Measurements from ENCODE around the gene KANSL1.

KANSL1 gene

GRCh38 chr17:46047398-46047797 is 145.8 kb downstream of the KANSL1 start:
- no peaks in the 10 kb centered on the region for H3K9me3 ChIP-seq (replicated peaks in 1 of 11)
- H3K4me2 ChIP-seq, result no peak overlapping the region
- H3K27ac ChIP-seq, result no peak overlapping the region
- no peak for TF ChIP-seq Cebpa-rat (IDR thresholded peaks at IDR 0.05)
- H4K20me1 ChIP-seq, result peaks cover 23 to 89% (median 53%) of the 10 kb centered on the region in 11 experiments; a peak in 18 of 22 replicates
- H3K27me3 ChIP-seq, result no peaks in the 10 kb centered on the region
- no peak overlapping the region for H3K4me3 ChIP-seq
- no peaks in the 10 kb centered on the region for H3K4me1 ChIP-seq
- no peak overlapping the region for H3K9ac ChIP-seq
- peaks cover 91 to 100% (median 99%) of the 10 kb centered on the region in 11 experiments for H3K36me3 ChIP-seq

GRCh38 chr17:46046957-46047356 is 146.3 kb downstream of the KANSL1 start:
- TF ChIP-seq Cebpa-rat (IDR thresholded peaks at IDR 0.05), result no peak
- no peak overlapping the region for H3K4me3 ChIP-seq
- H3K4me1 ChIP-seq, result no peaks in the 10 kb centered on the region
- H3K36me3 ChIP-seq, result peaks cover 93 to 100% (median 99%) of the 10 kb centered on the region in 11 experiments
- no peaks in the 10 kb centered on the region for H3K27me3 ChIP-seq
- no peak overlapping the region for H3K9ac ChIP-seq
- no peaks in the 10 kb centered on the region for H3K9me3 ChIP-seq (replicated peaks in 1 of 11)
- peaks cover 24 to 88% (median 50%) of the 10 kb centered on the region in 11 experiments; a peak in 18 of 22 replicates for H4K20me1 ChIP-seq
- no peak overlapping the region for H3K4me2 ChIP-seq
- no peak overlapping the region for H3K27ac ChIP-seq

GRCh38 chr17:46045639-46046038 is 147.6 kb downstream of the KANSL1 start:
- no peaks in the 10 kb centered on the region for H3K27me3 ChIP-seq
- H3K9ac ChIP-seq, result no peak overlapping the region
- H3K27ac ChIP-seq, result no peak overlapping the region
- TF ChIP-seq Cebpa-rat (IDR thresholded peaks at IDR 0.05), result no peak
- no peak overlapping the region for H3K4me3 ChIP-seq
- H3K4me1 ChIP-seq, result no peaks in the 10 kb centered on the region
- peaks cover 24 to 83% (median 50%) of the 10 kb centered on the region in 11 experiments; a peak in 18 of 22 replicates for H4K20me1 ChIP-seq
- H3K4me2 ChIP-seq, result no peak overlapping the region
- no peaks in the 10 kb centered on the region for H3K9me3 ChIP-seq (replicated peaks in 1 of 11)
- peaks cover 93 to 100% (median 99%) of the 10 kb centered on the region in 11 experiments for H3K36me3 ChIP-seq

GRCh38 chr17:46044989-46045388 is 148.2 kb downstream of the KANSL1 start:
- Histone ChIP-seq H3K27ac (no peak overlapping the region), H3K9me3 (replicated peaks in 1 of 11) (no peaks in the 10 kb centered on the region), H3K4me2 (no peak overlapping the region), H3K27me3 (no peaks in the 10 kb centered on the region), H3K9ac (no peak overlapping the region), H4K20me1 (peaks cover 24 to 82% (median 46%) of the 10 kb centered on the region in 11 experiments; a peak in 18 of 22 replicates), H3K36me3 (peaks cover 93 to 100% (median 99%) of the 10 kb centered on the region in 11 experiments), H3K4me3 (no peak overlapping the region), H3K4me1 (no peaks in the 10 kb centered on the region)
- no peak for TF ChIP-seq Cebpa-rat (IDR thresholded peaks at IDR 0.05)

GRCh38 chr17:46044286-46044928 is 148.8 kb downstream of the KANSL1 start:
- H3K9ac ChIP-seq, result no peak overlapping the region
- H3K4me3 ChIP-seq, result no peak overlapping the region
- H3K4me1 ChIP-seq, result no peaks in the 10 kb centered on the region
- no peaks in the 10 kb centered on the region for H3K27me3 ChIP-seq
- H4K20me1 ChIP-seq, result peaks cover 24 to 88% (median 46%) of the 10 kb centered on the region in 11 experiments; a peak in 18 of 22 replicates
- no peak overlapping the region for H3K27ac ChIP-seq
- TF ChIP-seq Cebpa-rat (IDR thresholded peaks at IDR 0.05), result no peak
- H3K9me3 ChIP-seq (replicated peaks in 1 of 11), result no peaks in the 10 kb centered on the region
- peaks cover 93 to 100% (median 99%) of the 10 kb centered on the region in 11 experiments for H3K36me3 ChIP-seq
- no peak overlapping the region for H3K4me2 ChIP-seq

- H3K4me3 ChIP-seq, result no peak overlapping the region
- no peaks in the 10 kb centered on the region for H3K27me3 ChIP-seq
- H3K4me1 ChIP-seq, result no peaks in the 10 kb centered on the region
- no peak overlapping the region for H3K27ac ChIP-seq
- no peak overlapping the region for H3K4me2 ChIP-seq
- peaks cover 24 to 90% (median 50%) of the 10 kb centered on the region in 11 experiments; a peak in 19 of 22 replicates for H4K20me1 ChIP-seq
- no peak for TF ChIP-seq Cebpa-rat (IDR thresholded peaks at IDR 0.05)
- H3K36me3 ChIP-seq, result peaks cover 93 to 100% (median 99%) of the 10 kb centered on the region in 11 experiments
- H3K9me3 ChIP-seq (replicated peaks in 1 of 11), result no peaks in the 10 kb centered on the region
- H3K9ac ChIP-seq, result no peak overlapping the region
These were observed 149.6 kb downstream of the KANSL1 start for GRCh38 chr17:46043606-46044005.

- Histone ChIP-seq H3K27me3 (no peaks in the 10 kb centered on the region), H3K4me1 (no peaks in the 10 kb centered on the region), H3K9ac (no peak overlapping the region), H3K4me2 (no peak overlapping the region), H3K27ac (no peak overlapping the region), H3K36me3 (peaks cover 93 to 100% (median 99%) of the 10 kb centered on the region in 11 experiments), H3K4me3 (no peak overlapping the region), H3K9me3 (replicated peaks in 1 of 11) (no peaks in the 10 kb centered on the region), H4K20me1 (peaks cover 24 to 87% (median 46%) of the 10 kb centered on the region in 11 experiments; a peak in 19 of 22 replicates)
- no peak for TF ChIP-seq Cebpa-rat (IDR thresholded peaks at IDR 0.05)
These were observed 150.3 kb downstream of the KANSL1 start for GRCh38 chr17:46042925-46043324.

GRCh38 chr17:46042246-46042645 is 151.0 kb downstream of the KANSL1 start:
- peaks cover 93 to 100% (median 99%) of the 10 kb centered on the region in 11 experiments for H3K36me3 ChIP-seq
- no peak for TF ChIP-seq Cebpa-rat (IDR thresholded peaks at IDR 0.05)
- H3K4me3 ChIP-seq, result no peak overlapping the region
- H3K4me1 ChIP-seq, result no peaks in the 10 kb centered on the region
- no peak overlapping the region for H3K9ac ChIP-seq
- H3K27ac ChIP-seq, result no peak overlapping the region
- H3K4me2 ChIP-seq, result no peak overlapping the region
- H3K9me3 ChIP-seq (replicated peaks in 1 of 11), result no peaks in the 10 kb centered on the region
- H4K20me1 ChIP-seq, result peaks cover 24 to 87% (median 39%) of the 10 kb centered on the region in 11 experiments; a peak in 19 of 22 replicates
- no peaks in the 10 kb centered on the region for H3K27me3 ChIP-seq

GRCh38 chr17:46039592-46040186 is 153.5 kb downstream of the KANSL1 start:
- peaks cover 12 to 83% (median 26%) of the 10 kb centered on the region in 11 experiments; a peak in 18 of 22 replicates for H4K20me1 ChIP-seq
- no peak overlapping the region for H3K4me2 ChIP-seq
- H3K27me3 ChIP-seq, result no peaks in the 10 kb centered on the region
- peaks cover 97 to 100% (median 100%) of the 10 kb centered on the region in 11 experiments for H3K36me3 ChIP-seq
- no peak for TF ChIP-seq Cebpa-rat (IDR thresholded peaks at IDR 0.05)
- H3K27ac ChIP-seq, result no peak overlapping the region
- no peaks in the 10 kb centered on the region for H3K9me3 ChIP-seq (replicated peaks in 1 of 11)
- no peaks in the 10 kb centered on the region for H3K4me1 ChIP-seq
- no peak overlapping the region for H3K9ac ChIP-seq
- no peak overlapping the region for H3K4me3 ChIP-seq
